ENCODE data around the gene RLIM.
"Not testable (repeated sequence)": the region's sequence is repeated elsewhere in the genome, so short reads cannot be mapped to it uniquely, and the experiment has no call there.

The RLIM gene

GRCh38 chrX:74614093-74614909 lies at the start of gene RLIM:
Gene RLIM, minus strand, starts transcription at chrX:74614624. Its CDS starts 18,647 bp downstream, at chrX:74595977.
- H3K4me3 ChIP-seq (ENCODE audit: low read depth, low read length): peak within 1 kb of the TSS; percentile 78
- no peak for TF ChIP-seq CTCF (IDR thresholded peaks at IDR 0.05; ENCODE audit: borderline replicate concordance, insufficient read depth, low read depth, low read length)

DNA sequence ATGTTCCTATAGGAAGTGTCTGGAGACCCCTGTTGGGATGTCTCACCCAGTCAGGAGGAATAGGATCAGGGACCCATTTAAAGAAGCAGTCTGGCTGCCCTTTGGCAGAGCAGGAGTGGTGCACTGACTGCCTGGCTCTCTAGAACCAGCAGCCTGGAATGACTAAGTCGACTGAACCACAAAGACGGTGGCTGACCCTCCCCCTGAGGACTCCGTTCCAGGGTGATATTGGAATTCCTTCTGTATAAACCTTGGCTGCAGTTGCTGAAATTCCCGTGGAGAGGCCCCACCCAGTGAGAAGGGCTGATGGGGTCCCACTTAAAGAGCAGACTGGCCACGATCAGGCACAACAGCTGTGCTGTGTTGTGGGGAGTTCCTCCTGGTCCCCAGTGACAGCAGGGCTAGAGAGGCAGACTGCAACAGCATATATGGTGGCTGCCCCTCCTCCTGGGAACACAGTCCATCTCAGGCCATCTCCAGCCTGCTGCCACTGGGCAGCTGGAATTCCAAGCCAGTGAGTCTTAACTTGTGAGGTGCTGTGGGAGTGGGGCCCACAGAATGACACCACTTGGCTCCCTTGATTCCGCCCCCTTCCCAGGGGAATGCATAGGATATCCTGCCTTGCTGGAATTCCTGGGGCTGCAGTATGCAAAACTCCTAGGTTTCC lies 41.8 kb upstream of the RLIM start:
- H3K4me3 ChIP-seq (ENCODE audit: low read depth, low read length): no peak overlapping the region
- no peak for TF ChIP-seq CTCF (IDR thresholded peaks at IDR 0.05; ENCODE audit: borderline replicate concordance, insufficient read depth, low read depth, low read length)

- H3K4me3 ChIP-seq (ENCODE audit: low read depth, low read length): not testable (repeated sequence)
These were observed 40.5 kb upstream of the RLIM start for GRCh38 chrX:74654953-74655352.

GRCh38 chrX:74636749-74637314 lies 22.4 kb upstream of the RLIM start:
- H3K4me3 ChIP-seq (ENCODE audit: low read depth, low read length): no peak overlapping the region
- no peak for TF ChIP-seq CTCF (IDR thresholded peaks at IDR 0.05; ENCODE audit: borderline replicate concordance, insufficient read depth, low read depth, low read length)

DNA sequence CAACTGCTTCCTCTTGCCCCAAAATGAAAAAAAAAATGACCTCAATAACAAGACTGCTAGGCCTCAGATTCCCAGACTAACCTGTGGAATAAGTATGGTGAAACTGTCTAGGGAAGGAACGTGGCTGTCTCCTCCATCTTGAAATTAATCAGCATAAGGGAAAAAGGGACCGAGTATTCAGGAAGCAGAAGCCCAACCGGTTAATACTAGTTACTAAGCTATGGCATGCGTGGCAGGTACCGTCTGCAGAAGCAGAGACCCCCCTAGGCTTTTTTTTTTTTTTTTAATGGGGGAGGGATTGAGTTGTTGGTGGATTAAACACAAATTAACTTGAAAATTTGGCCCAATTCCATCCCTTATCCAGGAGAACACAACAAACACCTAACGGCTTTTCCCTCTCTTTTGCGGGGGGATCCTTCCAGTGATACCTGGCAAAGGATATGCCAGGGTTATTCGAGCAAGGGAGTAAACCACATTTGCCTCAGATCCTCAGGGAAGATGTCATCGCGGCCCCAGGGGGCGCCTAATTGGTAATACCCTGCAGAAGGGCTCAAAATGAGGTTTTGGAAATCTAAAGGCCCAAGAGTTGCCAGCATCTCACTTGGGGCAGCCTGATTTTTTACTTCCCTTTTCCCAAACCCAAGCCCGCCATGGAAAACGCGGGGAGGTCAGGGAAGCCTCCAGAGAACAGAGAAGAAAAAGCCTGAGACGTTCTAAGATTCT lies 893 bp downstream of the RLIM start:
- no peak for TF ChIP-seq CTCF (IDR thresholded peaks at IDR 0.05; ENCODE audit: borderline replicate concordance, insufficient read depth, low read depth, low read length)
- H3K4me3 ChIP-seq (ENCODE audit: low read depth, low read length): peak overlapping the region; percentile 78

- no peak for TF ChIP-seq CTCF (IDR thresholded peaks at IDR 0.05; ENCODE audit: borderline replicate concordance, insufficient read depth, low read depth, low read length)
- H3K4me3 ChIP-seq (ENCODE audit: low read depth, low read length): no peak overlapping the region
These were observed 7.6 kb downstream of the RLIM start for GRCh38 chrX:74606799-74607198.

DNA sequence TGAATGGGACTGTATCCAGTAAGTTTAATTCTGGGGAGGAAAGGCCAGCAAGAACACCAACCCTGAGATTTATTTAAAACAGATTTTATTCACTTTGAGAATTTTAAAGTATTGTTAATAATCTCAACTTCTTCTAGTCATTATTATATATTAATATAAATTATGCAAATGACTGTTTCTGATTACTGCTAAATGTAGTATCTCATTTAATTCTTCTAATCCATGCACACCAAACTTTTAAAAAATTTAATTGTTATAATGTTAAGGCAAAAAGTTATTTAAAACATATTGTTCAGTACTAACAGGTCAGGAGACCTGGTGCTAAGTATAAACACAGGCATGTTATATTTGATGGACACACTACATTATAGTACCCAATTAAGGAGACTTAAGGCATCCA lies 8.1 kb downstream of the RLIM start:
- no peak for TF ChIP-seq CTCF (IDR thresholded peaks at IDR 0.05; ENCODE audit: borderline replicate concordance, insufficient read depth, low read depth, low read length)

More for the DNA sequence above, 8.1 kb downstream of the RLIM start:
- no peak overlapping the region for H3K4me3 ChIP-seq (ENCODE audit: low read depth, low read length)
